ENCODE results near the gene ADD1.

DNA sequence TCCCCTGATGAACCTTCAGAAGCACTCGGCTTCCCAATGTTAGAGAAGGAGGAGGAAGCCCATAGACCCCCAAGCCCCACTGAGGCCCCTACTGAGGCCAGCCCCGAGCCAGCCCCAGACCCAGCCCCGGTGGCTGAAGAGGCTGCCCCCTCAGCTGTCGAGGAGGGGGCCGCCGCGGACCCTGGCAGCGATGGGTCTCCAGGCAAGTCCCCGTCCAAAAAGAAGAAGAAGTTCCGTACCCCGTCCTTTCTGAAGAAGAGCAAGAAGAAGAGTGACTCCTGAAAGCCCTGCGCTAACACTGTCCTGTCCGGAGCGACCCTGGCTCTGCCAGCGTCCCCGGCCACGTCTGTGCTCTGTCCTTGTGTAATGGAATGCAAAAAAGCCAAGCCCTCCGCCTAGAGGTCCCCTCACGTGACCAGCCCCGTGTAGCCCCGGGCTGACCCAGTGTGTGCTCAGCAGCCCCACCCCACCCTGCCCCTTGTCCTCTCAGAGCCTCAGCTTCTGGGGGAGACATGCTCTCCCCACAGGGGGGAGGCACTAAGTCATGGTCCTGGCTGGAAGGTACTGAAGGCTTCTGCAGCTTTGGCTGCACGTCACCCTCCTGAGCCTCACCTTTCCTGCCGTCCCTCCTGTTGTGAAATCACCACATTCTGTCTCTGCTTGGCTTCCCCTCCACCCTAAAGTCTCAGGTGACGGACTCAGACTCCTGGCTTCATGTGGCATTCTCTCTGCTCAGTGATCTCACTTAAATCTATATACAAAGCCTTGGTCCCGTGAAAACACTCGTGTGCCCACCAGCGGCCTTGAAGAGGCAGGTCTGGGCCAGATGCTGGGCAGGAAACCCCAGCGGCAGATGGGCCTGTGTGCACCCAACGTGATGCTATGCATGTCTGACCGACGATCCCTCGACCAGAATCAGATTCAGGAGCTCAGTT lies 84.9 kb downstream of the ADD1 start:
- TF ChIP-seq, protein P1, sequence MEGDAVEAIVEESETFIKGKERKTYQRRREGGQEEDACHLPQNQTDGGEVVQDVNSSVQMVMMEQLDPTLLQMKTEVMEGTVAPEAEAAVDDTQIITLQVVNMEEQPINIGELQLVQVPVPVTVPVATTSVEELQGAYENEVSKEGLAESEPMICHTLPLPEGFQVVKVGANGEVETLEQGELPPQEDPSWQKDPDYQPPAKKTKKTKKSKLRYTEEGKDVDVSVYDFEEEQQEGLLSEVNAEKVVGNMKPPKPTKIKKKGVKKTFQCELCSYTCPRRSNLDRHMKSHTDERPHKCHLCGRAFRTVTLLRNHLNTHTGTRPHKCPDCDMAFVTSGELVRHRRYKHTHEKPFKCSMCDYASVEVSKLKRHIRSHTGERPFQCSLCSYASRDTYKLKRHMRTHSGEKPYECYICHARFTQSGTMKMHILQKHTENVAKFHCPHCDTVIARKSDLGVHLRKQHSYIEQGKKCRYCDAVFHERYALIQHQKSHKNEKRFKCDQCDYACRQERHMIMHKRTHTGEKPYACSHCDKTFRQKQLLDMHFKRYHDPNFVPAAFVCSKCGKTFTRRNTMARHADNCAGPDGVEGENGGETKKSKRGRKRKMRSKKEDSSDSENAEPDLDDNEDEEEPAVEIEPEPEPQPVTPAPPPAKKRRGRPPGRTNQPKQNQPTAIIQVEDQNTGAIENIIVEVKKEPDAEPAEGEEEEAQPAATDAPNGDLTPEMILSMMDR (IDR thresholded peaks at IDR 0.05) = no peak
- no peak for TF ChIP-seq POLR2A (IDR thresholded peaks at IDR 0.05)

All from suprapubic skin (tissue), 3 donors.